ENCODE results near the gene SUN5.
"Not testable (repeated sequence)": the region's sequence is repeated elsewhere in the genome, so short reads cannot be mapped to it uniquely, and the experiment has no call there.

SUN5 gene

GRCh38 chr20:32975698-32976674 is 28.2 kb downstream of the SUN5 start:
- no peak for DNase-seq

DNA sequence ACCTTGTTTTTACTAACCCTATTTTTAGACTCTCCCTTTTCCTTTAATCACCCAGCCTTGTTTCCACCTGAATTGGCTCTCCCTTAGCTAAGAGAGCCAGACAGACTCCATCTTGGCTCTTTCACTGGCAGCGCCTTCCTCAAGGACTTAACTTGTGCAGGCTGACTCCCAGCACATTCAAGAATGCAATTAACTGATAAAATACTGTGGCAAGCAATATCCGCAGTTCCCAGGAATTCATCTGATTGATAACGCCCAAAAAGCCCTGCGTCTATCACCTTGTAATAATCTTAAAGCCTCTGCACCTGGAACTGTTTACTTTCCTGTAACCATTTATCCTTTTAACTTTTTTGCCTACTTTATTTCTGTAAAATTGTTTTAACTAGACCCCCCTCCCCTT is 29.1 kb downstream of the SUN5 start:
- DNase-seq: not testable (repeated sequence)

- DNase-seq: not testable (repeated sequence)
These were observed 29.8 kb downstream of the SUN5 start for GRCh38 chr20:32974204-32975064.

- no peak for DNase-seq
These were observed 31.0 kb downstream of the SUN5 start for GRCh38 chr20:32973077-32973717.

GRCh38 chr20:32972181-32973076 is 31.8 kb downstream of the SUN5 start:
- DNase-seq: no peak

DNA sequence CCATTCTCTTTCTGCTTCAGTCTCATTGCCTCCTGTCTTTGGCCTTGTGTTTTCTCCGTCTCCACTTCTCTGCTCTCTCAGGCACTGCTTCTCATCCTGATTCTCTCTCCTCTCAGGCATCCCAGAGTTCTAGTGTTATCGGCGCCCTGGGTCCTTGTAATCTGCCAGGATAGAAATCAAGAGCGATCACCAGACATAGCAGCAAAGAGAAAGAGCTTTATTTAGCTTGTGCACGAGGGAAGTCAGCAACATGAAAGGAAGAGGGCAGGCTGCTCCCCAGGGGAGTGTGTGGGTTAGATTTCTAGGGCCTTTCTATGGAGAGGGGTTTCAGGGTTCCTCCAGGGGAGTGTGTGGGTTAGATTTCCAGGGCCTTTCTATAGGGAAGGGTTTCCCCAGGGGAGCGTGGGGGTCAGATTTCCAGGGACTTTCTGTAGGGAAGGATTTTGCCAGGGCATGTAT is 32.5 kb downstream of the SUN5 start:
- DNase-seq: no peak

GRCh38 chr20:32970973-32971300 is 33.3 kb downstream of the SUN5 start:
- no peak for DNase-seq

GRCh38 chr20:32970115-32970972 is 33.9 kb downstream of the SUN5 start:
- DNase-seq: no peak

GRCh38 chr20:32969356-32970114 is 34.7 kb downstream of the SUN5 start:
- no peak for DNase-seq

GRCh38 chr20:32968478-32969241 is 35.6 kb downstream of the SUN5 start:
- DNase-seq: no peak

- no peak for DNase-seq
These were observed 36.2 kb downstream of the SUN5 start for GRCh38 chr20:32967961-32968457.

- DNase-seq: no peak
These were observed 37.1 kb downstream of the SUN5 start for GRCh38 chr20:32966881-32967781.

DNA sequence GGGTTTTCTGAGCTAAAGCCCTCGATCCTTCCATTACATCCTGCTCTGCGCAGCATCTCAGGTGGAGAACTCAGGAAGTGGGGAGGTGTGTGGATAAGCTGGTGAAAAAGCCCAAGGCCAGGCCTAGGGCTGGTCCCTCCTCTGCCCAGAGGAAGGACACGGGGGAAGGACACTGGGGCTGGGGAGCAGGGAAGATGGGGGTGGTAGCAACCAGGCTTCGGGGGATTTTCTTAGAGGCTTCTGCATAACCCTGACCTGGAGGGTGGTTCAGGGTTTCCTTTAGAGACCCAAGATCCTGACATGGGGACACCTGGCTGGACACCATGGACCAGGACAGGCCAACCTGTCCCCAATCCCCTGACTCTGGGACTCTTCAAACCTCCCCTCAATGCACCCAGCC is 37.9 kb downstream of the SUN5 start:
- DNase-seq: no peak

GRCh38 chr20:32965581-32966373 is 38.5 kb downstream of the SUN5 start:
- no peak for DNase-seq

DNA sequence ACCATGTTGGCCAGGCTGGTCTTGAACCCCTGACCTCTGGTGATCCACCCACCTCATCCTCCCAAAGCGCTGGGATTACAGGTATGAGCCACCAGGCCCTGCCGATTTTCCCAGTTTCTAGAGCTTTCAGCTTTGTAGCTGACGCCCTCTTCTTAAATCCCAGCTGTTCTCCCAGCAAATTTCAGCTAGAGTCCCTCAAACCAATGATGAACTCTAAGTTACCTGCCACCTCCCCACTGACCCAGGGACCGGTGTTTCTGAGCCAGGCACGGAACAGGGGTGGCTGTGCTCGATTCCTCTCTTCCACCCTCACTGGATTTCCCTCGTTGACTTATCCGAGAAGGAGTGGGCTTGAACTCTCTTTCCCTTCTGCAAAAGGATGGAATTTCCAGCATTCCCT is 39.1 kb downstream of the SUN5 start:
- no peak for DNase-seq

- DNase-seq: no peak
These were observed 39.7 kb downstream of the SUN5 start for GRCh38 chr20:32964575-32964974.

DNA sequence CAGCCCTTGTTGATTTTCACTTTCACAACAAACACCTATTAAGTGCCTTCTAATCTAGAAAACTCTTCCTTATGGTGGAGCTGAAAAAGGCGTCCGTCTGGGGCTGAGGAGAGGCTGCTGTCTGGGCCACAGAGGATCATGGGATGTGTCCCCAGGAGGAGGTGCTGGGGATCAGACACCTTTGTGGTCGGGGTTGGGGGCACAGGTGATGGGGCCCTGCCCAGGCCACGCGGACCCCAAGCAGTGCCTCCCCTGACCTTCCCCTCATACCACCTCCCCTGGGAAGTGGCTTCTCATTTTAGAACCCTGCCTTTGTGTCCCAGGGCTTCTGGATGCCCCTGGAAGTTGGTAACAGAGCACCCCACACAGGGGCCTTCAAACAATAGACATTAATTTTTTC is 41.1 kb downstream of the SUN5 start:
- no peak for DNase-seq

Data from fibroblast of skin of right quadriceps (primary cell).